ENCODE data around the gene LEAP2. TPM values are rescaled to one million over a fixed set of nuclear protein-coding genes. Genes with fewer than 3 reads are reported as not detected.

Gene LEAP2
- total and polyA plus RNA-seq, 2 of the 8 experiments (the other 6 are each of a cell fraction or from before 2014, with no cell fraction given), result 1.8 to 2.9 TPM

GRCh38 chr5:132853790-132854189 is 19.7 kb upstream of the LEAP2 start:
- Histone ChIP-seq H3K56ac (replicated peaks; ENCODE audit: insufficient read length, low read depth, low read length) (no peak overlapping the region), H3K4ac (replicated peaks; ENCODE audit: insufficient read length, low read depth, low read length) (no peak overlapping the region), H3K4me3 (ENCODE audit: extremely low read depth in 1 of 4, insufficient read depth in 2 of 4, low read depth in 3 of 4, low read length in 4 of 4) (no peak overlapping the region), H3K23me2 (ENCODE audit: low read depth, low read length) (no peaks in the 10 kb centered on the region), H2AFZ (ENCODE audit: low read length) (no peak overlapping the region), H2BK5ac (ENCODE audit: low read depth, low read length) (no peak overlapping the region), H3K79me1 (ENCODE audit: low read depth, low read length) (no peaks in the 10 kb centered on the region), H2BK12ac (ENCODE audit: low read depth, low read length) (no peak overlapping the region), H4K5ac (ENCODE audit: insufficient read length, low read depth, low read length) (no peak overlapping the region), H4K20me1 (replicated peaks in 1 of 2; ENCODE audit: control insufficient read depth in 1 of 2, insufficient read depth in 2 of 2, low read length in 2 of 2) (no peaks in the 10 kb centered on the region), H3K14ac (ENCODE audit: insufficient read length) (no peak overlapping the region), H3K27me3 (replicated peaks in 1 of 4; ENCODE audit: control insufficient read depth in 3 of 4, extremely low read depth in 1 of 4, insufficient read depth in 3 of 4, low read length in 3 of 4) (no peaks in the 10 kb centered on the region), H3K79me2 (ENCODE audit: control insufficient read depth in 1 of 2, insufficient read depth in 2 of 2, low read length in 2 of 2) (no peaks in the 10 kb centered on the region), H2BK20ac (ENCODE audit: low read length) (no peak overlapping the region), H3K27ac (ENCODE audit: low read depth, low read length) (no peak overlapping the region), H4K91ac (replicated peaks; ENCODE audit: insufficient read length, low read length) (no peak overlapping the region), H3K9ac (replicated peaks in 1 of 4; ENCODE audit: extremely low read depth in 1 of 4, low read depth in 3 of 4, low read length in 3 of 4) (no peak overlapping the region), H2BK120ac (replicated peaks; ENCODE audit: low read depth, low read length) (no peak overlapping the region), H3K18ac (ENCODE audit: extremely low read depth, low read length) (no peak overlapping the region), H3K4me2 (ENCODE audit: insufficient read depth in 1 of 2, low read depth in 2 of 2, low read length in 2 of 2) (no peak overlapping the region), H3K23ac (ENCODE audit: insufficient read length) (no peak overlapping the region), H2AK5ac (ENCODE audit: low read depth, low read length) (no peak overlapping the region), H3K9me3 (ENCODE audit: insufficient read depth in 2 of 2, low read depth in 1 of 2, low read length in 1 of 2) (no peaks in the 10 kb centered on the region), H3K4me1 (replicated peaks in 1 of 4; ENCODE audit: control insufficient read depth in 3 of 4, insufficient read depth in 4 of 4, low read length in 3 of 4) (peaks cover 0 to 1% (median 0%) of the 10 kb centered on the region in 4 experiments; a peak in 1 of 7 replicates), H4K8ac (ENCODE audit: extremely low read depth, insufficient read depth, low read length) (no peak overlapping the region), H3K36me3 (ENCODE audit: control insufficient read depth in 2 of 4, insufficient read depth in 4 of 4, low read length in 3 of 4) (no peaks in the 10 kb centered on the region), H2BK15ac (ENCODE audit: low read length) (no peak overlapping the region)
- ChIA-PET POLR2A (ENCODE audit: partially characterized antibody) (interaction anchor here (0.9 to 1.6 kb wide), 5 partner anchors 10 to 30 kb away, joined by 3 to 4 read pairs (median 3); partner anchors contain the start of genes GDF9 and UQCRQ), CTCF (ENCODE audit: partially characterized antibody) (interaction anchor here (0.6 to 32.2 kb wide), 6 partner anchors 8 to 1671 kb away, joined by 3 to 465 read pairs (median 4); partner anchors contain the start of genes GDF9, SHROOM1 and UQCRQ)
- FAIRE-seq (no peak), DNase-seq (ENCODE audit: low read depth in 1 of 2, low spot score in 2 of 2) (no peak)
- TF ChIP-seq NANOG (IDR thresholded peaks at IDR 0.05; ENCODE audit: insufficient read depth, low read depth, low read length, poor library complexity, severe bottlenecking) (no peak), SRF (IDR thresholded peaks at IDR 0.05; ENCODE audit: low read depth, low read length) (no peak)
- 50% methylated on average over 1 of the region's 1 CpG; no CpG with 5 or more reads in 1 of the 2 experiments for WGBS, 2 experiments (ENCODE audit: extremely low coverage in 1 of 2, insufficient coverage in 1 of 2, insufficient read length in 1 of 2, insufficient replicate concordance in 2 of 2, low coverage in 1 of 2, low lambda C conversion rate in 2 of 2, missing lambda C conversion rate in 1 of 2)

Data from H1 (cell line).